HT1080 (cell line): ENCODE measurements around the gene MAP3K5. TPM values are rescaled to one million over a fixed set of nuclear protein-coding genes. Genes with fewer than 3 reads are reported as not detected.
A peak's percentile ranks its signal among the peaks of the same experiment; 100 is the strongest.

ENCODE experiments used
- DNase-seq: peaks from one replicate; pipeline ENCODE4 v3.0.0-alpha.2; 2015; ENCODE audit warnings: low read depth
- total RNA-seq: library from RNA; depleted of rRNA; stranded (reverse); fragments of >200 nt; shearing (Covaris generic); gene quantifications from 2 replicates; pipeline ENCODE4 v1.2.3, GENCODE V29; 2014

Gene MAP3K5
- total RNA-seq, 1 experiment from 2014 or later, result 6.4 TPM

GRCh38 chr6:136549300-136550044, 242.8 kb downstream of the MAP3K5 start:
- no peak for DNase-seq

- no peak for DNase-seq
Observed at GRCh38 chr6:136548582-136549299, 243.5 kb downstream of the MAP3K5 start.

- no peak for DNase-seq
Observed at GRCh38 chr6:136547871-136548270, 244.4 kb downstream of the MAP3K5 start.

GRCh38 chr6:136547336-136547735, 244.9 kb downstream of the MAP3K5 start:
- DNase-seq, result peak; percentile 50

DNA sequence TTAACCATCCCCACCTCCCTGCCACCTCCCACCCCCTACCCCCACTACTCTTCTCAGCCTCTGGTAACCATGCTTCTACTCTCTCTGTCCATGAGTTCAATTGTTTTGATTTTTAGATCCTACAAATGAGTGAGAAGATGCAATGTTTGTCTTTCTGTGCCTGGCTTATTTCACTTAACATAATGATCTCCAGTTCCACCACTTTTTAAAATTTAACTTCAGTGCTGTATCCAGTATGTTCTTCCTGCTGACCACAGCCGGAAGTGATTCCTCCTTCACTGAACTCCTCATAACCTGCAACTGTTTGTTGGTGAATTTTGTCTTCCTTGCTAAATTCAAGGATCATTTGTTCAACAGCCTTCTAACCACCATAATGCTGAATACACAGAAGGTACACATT, 245.9 kb downstream of the MAP3K5 start:
- DNase-seq, result no peak

DNA sequence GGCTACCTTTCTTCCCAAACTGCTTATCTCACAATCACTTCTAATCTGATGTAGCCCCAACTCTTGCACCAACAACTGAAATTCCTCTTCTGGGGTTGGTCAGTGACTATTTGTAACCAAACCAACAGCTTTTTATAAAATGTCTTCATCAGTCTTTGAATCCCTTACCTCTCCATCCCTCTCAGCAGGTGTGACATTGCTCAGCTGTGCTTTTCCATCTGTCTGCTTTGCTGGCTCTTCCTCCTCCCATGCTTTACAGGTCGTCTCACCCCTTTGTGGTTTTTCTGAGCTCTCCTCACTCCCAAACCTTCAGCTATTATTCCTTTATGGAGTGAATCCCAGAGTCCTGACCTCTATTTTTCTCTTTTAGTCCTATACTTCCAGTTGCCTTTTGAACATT, 248.0 kb downstream of the MAP3K5 start:
- no peak for DNase-seq

DNA sequence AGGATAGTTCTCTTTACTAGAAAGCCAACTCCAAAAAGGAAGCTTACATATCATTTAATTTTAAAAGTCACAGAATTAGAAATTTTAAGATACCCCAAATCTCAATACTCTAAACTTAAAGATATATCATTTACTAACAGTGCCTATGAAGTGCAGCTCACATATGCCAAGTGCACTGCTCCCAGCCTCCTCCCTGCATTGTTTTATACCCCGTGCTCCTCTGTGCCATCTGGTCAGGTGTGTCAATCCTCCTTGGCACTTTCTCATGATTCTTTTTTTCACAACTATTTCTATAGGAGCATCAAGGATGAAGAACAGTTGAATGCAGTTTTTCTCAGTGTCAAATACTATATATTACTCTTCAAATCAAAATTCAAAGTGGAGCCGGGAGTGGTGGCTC, 250.9 kb downstream of the MAP3K5 start:
- DNase-seq, result no peak

GRCh38 chr6:136539967-136540652, 252.2 kb downstream of the MAP3K5 start:
- DNase-seq, result no peak

GRCh38 chr6:136538836-136539235, 253.4 kb downstream of the MAP3K5 start:
- DNase-seq, result no peak

GRCh38 chr6:136535880-136536650, 256.2 kb downstream of the MAP3K5 start:
- no peak for DNase-seq

GRCh38 chr6:136535017-136535765, 257.1 kb downstream of the MAP3K5 start:
- no peak for DNase-seq

DNA sequence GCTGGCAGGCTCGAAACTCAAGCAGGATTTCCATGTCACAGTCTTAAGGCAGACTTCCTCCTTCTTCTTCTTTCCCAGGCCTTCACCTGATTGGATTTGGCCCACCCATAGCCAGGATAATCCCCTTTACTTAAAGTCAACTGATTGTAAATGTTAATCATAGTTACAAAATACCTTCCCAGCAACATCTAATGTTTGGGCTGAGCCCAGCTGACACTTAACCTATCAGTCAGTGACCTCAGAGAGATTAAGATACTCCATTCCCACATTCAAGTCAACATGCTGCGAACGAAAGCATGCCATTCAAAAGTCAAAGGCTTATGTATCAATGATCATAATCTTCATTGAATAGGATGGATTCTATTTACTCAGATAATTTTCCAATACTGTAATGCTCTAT, 258.0 kb downstream of the MAP3K5 start:
- DNase-seq, result no peak

DNA sequence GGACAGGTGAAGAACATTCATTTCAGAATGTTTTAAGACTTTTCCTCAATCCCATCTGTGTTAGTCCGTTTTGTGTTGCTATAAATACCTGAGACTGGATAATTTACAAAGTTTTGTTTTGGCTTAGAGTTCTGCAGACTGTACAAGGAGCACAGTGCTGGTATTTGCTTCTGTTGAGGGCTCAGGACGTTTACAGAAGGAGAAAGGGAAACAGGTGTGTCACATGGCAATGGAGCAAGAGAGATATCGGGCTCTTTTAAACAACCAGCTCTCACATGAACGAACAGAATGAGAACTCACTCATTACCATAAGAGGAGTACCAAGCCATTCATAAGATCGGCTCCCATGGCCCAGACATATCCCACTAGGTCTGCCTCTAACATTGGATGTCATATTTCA, 258.8 kb downstream of the MAP3K5 start:
- DNase-seq, result no peak

DNA sequence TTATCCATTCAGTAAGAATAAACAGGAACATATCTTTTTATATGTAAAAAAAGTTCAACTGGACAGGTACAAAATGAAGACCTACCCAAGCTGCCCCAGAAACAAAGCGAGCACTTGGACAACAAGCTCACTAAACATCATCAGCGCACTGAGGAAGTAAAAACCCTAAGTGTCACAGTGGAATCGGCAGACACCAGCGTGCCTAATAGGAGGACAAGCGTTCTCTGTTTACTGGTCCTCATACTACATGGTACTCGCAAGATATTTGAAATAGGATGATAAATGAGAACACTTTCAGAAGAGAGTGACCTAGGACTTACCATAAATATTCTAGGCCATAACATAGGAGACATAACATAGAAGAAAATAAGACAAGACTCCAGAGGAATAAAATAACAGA, 260.2 kb downstream of the MAP3K5 start:
- no peak for DNase-seq

DNA sequence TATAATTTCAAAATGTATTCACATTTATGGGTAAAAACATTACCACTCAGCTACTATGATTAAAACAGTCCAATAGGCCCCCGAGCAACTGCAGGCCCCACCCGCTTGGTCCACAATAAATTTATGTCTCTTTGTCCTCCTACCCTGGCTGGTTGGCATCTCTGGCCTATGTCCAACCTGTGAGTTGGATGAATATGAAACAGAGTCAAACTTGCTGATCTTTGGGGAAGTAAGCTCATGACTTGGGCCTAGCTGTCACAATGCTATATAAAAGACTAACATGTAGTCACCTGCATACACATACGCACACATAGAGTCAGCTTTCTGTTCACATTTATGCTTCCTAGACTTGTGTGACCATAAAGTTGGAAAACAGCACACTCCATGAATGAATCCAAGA, 262.6 kb downstream of the MAP3K5 start:
- DNase-seq, result no peak

DNA sequence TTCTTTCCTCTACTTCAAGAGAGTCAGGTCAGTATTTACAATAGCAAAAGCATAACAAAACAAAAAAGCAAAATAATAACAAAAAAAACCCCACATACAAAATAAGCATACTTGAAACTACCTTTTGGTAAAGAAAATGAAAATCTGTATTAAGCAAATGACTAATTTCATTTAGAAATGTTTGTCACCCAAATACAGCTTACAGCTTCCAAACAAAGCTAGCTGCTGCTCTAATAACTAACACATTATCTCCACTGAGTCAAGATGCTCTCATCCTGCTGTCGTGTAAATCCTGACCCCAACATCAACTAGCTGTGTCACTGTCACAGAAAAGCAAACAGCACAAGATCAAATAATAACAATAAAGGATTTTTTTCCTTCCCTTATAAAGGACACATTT, 263.8 kb downstream of the MAP3K5 start:
- DNase-seq, result no peak

- peak; percentile 5 for DNase-seq
Observed at GRCh38 chr6:136527831-136528230, 264.4 kb downstream of the MAP3K5 start.

- no peak for DNase-seq
Observed at GRCh38 chr6:136526937-136527336, 265.3 kb downstream of the MAP3K5 start.

DNA sequence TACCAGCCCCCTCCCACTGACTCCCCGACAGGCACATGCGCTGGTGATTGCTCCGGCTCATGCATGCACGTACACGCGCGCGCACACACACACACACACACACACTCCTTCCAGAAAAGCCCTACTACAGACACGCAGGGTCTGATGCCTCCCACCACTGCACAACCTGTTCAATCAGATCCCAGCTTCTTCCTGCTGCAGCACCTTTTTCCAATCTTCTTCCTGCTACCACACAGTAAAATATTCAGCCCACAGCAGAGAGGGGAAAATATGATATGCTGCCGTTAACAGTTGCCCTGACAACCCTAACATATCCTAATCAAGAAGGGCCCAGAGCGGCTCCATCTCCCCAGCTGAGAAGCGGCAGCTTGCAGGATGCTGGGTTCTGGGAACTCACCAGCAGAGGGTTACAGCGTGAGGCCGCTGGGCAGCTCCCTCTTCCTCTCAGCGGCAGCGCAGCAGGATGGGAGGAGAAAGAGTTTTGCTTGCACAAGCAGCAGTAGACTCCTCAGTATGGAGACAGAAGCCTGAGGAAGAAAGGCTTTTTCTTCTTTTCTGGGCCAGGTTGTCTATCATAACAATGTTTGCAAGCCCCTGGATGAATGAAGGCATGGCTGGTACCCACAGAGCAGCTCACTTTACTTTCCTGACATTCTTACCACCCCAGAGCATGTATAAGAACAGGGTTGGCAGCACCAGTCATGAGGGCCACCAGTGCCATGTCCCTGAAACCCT, 265.9 kb downstream of the MAP3K5 start:
- no peak for DNase-seq

DNA sequence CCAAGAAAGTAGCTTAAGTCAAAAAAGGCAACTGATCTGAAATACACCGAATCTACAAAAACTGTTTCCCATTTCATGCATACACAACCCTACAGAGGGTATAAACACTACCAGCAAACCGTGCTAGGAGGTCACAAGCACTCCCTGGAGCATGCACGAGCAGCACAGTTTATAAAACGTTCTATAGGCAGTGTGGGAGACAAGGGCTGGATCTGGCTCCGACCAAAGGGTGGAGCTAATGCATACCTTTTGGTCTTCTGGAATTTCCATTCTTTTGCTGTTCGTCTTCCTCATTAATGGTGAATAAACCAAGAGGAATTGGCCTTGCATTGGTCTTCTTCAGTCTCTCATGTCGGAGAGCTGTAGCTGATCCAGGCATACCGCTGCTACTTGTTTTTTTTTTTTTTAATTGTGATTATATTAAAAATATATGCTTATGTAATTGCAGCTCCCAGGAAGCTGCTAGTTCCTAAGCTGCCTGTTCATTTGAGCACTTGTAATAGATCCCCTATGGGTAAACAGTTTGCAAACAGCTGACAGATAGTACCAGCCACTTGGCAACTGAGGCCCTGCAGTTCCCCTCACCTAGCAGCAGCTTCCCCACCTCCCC, 266.6 kb downstream of the MAP3K5 start:
- no peak for DNase-seq
